DND-41 (cell line): Measurements from ENCODE around the gene GALNT6.

Source experiments
- CTCF ChIP-seq: IDR thresholded peaks from 2 replicates; pipeline ENCODE4 v1.5.1; 2012; ENCODE audit warnings: borderline replicate concordance, low read length, moderate library complexity, mild to moderate bottlenecking; ENCODE audit not compliant: poor library complexity, severe bottlenecking; ENCODE audit errors: extremely low read depth
- EZH2 ChIP-seq: IDR thresholded peaks from 3 replicates; pipeline ENCODE4 v1.6.1; 2012; ENCODE audit warnings: borderline replicate concordance, low read depth, mild to moderate bottlenecking, moderate library complexity, low read length, inconsistent platforms; ENCODE audit not compliant: severe bottlenecking

DNA sequence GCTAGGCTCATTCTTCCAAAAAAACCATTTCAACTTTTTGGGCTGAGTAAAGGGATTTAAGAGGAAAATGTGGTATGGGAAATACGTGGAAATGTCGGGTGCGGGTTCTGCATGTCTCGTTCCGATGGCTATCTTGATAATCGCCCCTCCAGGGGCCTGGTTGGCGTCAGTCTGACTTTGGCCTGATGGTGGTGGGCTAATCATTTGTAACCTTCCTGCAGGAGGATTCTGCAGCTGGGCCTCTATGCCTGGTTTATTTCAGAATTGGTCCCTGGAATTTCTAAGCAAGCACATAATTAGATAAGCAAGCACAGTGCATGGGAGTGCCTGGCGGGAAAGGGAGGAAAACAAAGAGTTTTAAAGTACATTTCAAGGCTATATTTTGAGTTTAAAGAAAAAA lies 18.6 kb upstream of the GALNT6 start:
- TF ChIP-seq CTCF (no peak), EZH2 (no peak)
